Activated T-cell treated with anti-CD3 and anti-CD28 coated beads, Interleukin-2, amount 50 U/mL, for 72 hours (primary cell): ENCODE results near the gene NBEAL2. TPM values are rescaled to one million over a fixed set of nuclear protein-coding genes. Genes with fewer than 3 reads are reported as not detected.
"Not testable (repeated sequence)": the region's sequence is repeated elsewhere in the genome, so short reads cannot be mapped to it uniquely, and the experiment has no call there.

Experiments
- ATAC-seq, 2 donors: fragments of 150-1000 bp; cut with Tn5 transposase; replicated peaks in 1 of 2; 2 replicates each; pipeline ENCODE4 v1.10.0; 2021; ENCODE audit warnings: moderate library complexity in 2 of 2, mild to moderate bottlenecking in 1 of 2
- DNase-seq, 2 donors: peaks; one replicate each; pipeline ENCODE4 v3.0.0; 2021 to 2022; ENCODE audit warnings: mixed read lengths in 1 of 2
- H3K27ac Mint-ChIP-seq: one replicate; pipeline ENCODE4 v1.8.0; 2022; ENCODE audit warnings: mild to moderate bottlenecking, moderate library complexity, mixed read lengths
- H3K27me3 Mint-ChIP-seq: one replicate; pipeline ENCODE4 v1.8.0; 2022; ENCODE audit warnings: low read depth, mixed read lengths
- H3K36me3 Mint-ChIP-seq, 2 donors: one replicate each; pipeline ENCODE4 v1.8.0; 2022; ENCODE audit warnings: mixed read lengths in 2 of 2, mild to moderate bottlenecking in 1 of 2; ENCODE audit not compliant: insufficient read depth in 2 of 2
- H3K4me1 Mint-ChIP-seq: one replicate; pipeline ENCODE4 v1.8.0; 2022; ENCODE audit warnings: low read depth, mixed read lengths
- H3K4me3 Mint-ChIP-seq, 2 donors: one replicate each; pipeline ENCODE4 v1.8.0; 2022; ENCODE audit warnings: mild to moderate bottlenecking in 2 of 2, mixed read lengths in 2 of 2, moderate library complexity in 2 of 2
- H3K9me3 Mint-ChIP-seq, 2 donors: one replicate each; pipeline ENCODE4 v1.8.0; 2022; ENCODE audit warnings: mixed read lengths in 2 of 2
- total RNA-seq, 2 donors: library from RNA; stranded (reverse); gene quantifications; one replicate each; pipeline ENCODE4 v1.2.3, GENCODE V29; 2022

The NBEAL2 gene
- total RNA-seq, 2 donors from 2014 or later, result 84.0 to 87.4 TPM

DNA sequence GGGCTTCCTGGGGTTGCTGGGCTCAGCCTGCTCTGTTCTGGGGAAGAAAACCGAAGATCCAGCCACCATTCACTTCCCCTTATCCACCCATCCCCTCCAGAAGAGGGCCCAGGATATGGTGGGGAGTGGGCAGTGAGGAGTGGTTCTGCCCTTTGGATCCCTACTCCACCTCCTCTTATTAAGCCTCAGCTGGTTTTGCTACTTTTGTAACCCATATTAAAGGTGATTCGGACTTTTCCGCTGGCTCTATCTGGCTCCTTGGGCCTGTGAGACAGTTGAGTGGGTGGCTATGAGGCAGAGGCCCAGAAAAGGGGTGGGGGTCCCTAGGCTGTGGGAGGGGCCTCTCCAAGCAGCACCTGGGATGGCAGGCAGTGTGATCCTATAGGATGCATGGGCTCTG, 33.8 kb downstream of the NBEAL2 start:
- ATAC-seq, result no peak
- Mint-ChIP-seq H3K36me3 (peaks cover 2 to 3% of the 10 kb centered on the region in 2 donors), H3K4me1 (peaks cover 36% of the 10 kb centered on the region), H3K27ac (no peak overlapping the region), H3K27me3 (no peaks in the 10 kb centered on the region), H3K9me3 (no peaks in the 10 kb centered on the region), H3K4me3 (no peak overlapping the region)
- DNase-seq, result no peak

GRCh38 chr3:47014036-47014435, 34.6 kb downstream of the NBEAL2 start:
- ATAC-seq (no peak), DNase-seq (no peak)
- Mint-ChIP-seq H3K36me3 (peaks cover 4 to 8% of the 10 kb centered on the region in 2 donors), H3K4me1 (peaks cover 44% of the 10 kb centered on the region), H3K27ac (peak overlapping the region; percentile 14), H3K27me3 (no peaks in the 10 kb centered on the region), H3K4me3 (no peak overlapping the region), H3K9me3 (no peaks in the 10 kb centered on the region)

GRCh38 chr3:47015151-47015550, 35.7 kb downstream of the NBEAL2 start:
- no peaks in the 10 kb centered on the region for H3K9me3 Mint-ChIP-seq
- H3K27me3 Mint-ChIP-seq, result no peaks in the 10 kb centered on the region
- no peak overlapping the region for H3K4me3 Mint-ChIP-seq
- DNase-seq, result no peak
- H3K27ac Mint-ChIP-seq, result no peak overlapping the region
- H3K36me3 Mint-ChIP-seq, result peaks cover 4 to 8% of the 10 kb centered on the region in 2 donors
- H3K4me1 Mint-ChIP-seq, result peaks cover 55% of the 10 kb centered on the region
- ATAC-seq, result no peak

- peak overlapping the region; percentile 56 for H3K27ac Mint-ChIP-seq
- H3K4me1 Mint-ChIP-seq, result peaks cover 57% of the 10 kb centered on the region
- no peaks in the 10 kb centered on the region for H3K9me3 Mint-ChIP-seq
- no peak for ATAC-seq
- H3K27me3 Mint-ChIP-seq, result no peaks in the 10 kb centered on the region
- DNase-seq, result no peak
- H3K36me3 Mint-ChIP-seq, result peaks cover 4 to 8% of the 10 kb centered on the region in 2 donors
- H3K4me3 Mint-ChIP-seq, result peak overlapping the region; percentile 62 to 79
Measured at GRCh38 chr3:47016086-47016933, 36.8 kb downstream of the NBEAL2 start.

DNA sequence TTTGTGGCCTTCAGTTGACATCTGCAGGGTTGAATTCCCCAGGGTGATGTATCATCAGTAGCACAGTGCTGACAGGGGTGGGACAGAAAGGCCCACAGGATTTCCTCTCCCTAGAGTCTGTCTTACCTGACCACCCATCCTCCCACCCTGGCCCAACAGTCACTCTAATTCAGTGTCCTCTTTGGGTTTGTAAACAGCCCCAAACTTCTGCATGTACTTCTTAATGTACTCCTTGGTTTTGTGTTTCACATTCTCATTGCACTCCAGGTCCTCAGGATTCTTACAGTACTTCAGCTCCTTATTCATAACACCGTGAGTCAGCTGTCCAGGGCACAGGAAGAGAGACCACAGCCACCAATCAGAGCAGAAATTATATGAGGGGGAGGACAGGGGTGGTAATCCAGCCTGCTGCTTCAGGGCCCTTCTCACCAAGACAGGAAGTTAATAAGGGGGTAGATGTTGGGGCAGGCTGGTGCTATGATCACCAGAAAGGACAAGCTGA, 37.5 kb downstream of the NBEAL2 start:
- peaks cover 4 to 8% of the 10 kb centered on the region in 2 donors for H3K36me3 Mint-ChIP-seq
- H3K4me1 Mint-ChIP-seq, result peaks cover 57% of the 10 kb centered on the region
- H3K27ac Mint-ChIP-seq, result peak overlapping the region; percentile 56
- H3K4me3 Mint-ChIP-seq, result peak overlapping the region; percentile 62 to 79
- ATAC-seq (peak; percentile 73 to 78), DNase-seq (peak; percentile 59 to 62)
- H3K27me3 Mint-ChIP-seq, result no peaks in the 10 kb centered on the region
- H3K9me3 Mint-ChIP-seq, result no peaks in the 10 kb centered on the region

- peaks cover 53% of the 10 kb centered on the region for H3K4me1 Mint-ChIP-seq
- peaks cover 4 to 8% of the 10 kb centered on the region in 2 donors for H3K36me3 Mint-ChIP-seq
- ATAC-seq, result no peak
Measured at GRCh38 chr3:47017504-47018268, 38.2 kb downstream of the NBEAL2 start.

GRCh38 chr3:47018269-47018611, 38.8 kb downstream of the NBEAL2 start:
- H3K36me3 Mint-ChIP-seq, result peaks cover 4 to 8% of the 10 kb centered on the region in 2 donors
- H3K27ac Mint-ChIP-seq, result peak overlapping the region; percentile 77

More at GRCh38 chr3:47017504-47018268, 38.2 kb downstream of the NBEAL2 start:
- peak overlapping the region; percentile 62 to 79 for H3K4me3 Mint-ChIP-seq
- no peak for DNase-seq
- H3K9me3 Mint-ChIP-seq, result no peaks in the 10 kb centered on the region
- peak overlapping the region; percentile 77 for H3K27ac Mint-ChIP-seq
- H3K27me3 Mint-ChIP-seq, result no peaks in the 10 kb centered on the region

DNA sequence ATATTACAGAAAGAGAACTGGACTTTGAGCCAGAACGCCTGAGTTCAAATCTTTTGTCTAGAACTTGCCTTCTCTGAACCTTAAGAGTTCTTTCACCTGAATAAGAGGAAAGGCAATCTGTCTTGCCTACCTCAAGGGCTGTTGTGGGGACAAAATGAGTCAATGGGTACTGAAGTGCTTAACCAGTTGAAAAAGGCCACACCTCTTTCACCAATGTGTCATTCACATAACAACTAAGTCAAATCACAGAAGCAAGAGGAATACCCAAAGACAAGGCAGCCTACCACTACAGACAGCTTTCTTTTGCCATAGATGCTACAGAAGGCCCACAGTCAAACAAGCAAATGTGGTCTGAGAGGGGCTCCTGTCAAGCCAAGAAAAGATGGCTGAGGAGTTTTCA, 39.7 kb downstream of the NBEAL2 start:
- DNase-seq, result peak; percentile 75 to 76
- Mint-ChIP-seq H3K27ac (peak overlapping the region; percentile 95), H3K4me3 (peak overlapping the region; percentile 60 to 84), H3K9me3 (no peaks in the 10 kb centered on the region), H3K36me3 (peaks cover 4 to 8% of the 10 kb centered on the region in 2 donors), H3K4me1 (peaks cover 49% of the 10 kb centered on the region), H3K27me3 (no peaks in the 10 kb centered on the region)
- peak; percentile 86 to 88 for ATAC-seq

More at GRCh38 chr3:47018269-47018611, 38.8 kb downstream of the NBEAL2 start:
- Mint-ChIP-seq H3K27me3 (no peaks in the 10 kb centered on the region), H3K9me3 (no peaks in the 10 kb centered on the region), H3K4me3 (peak overlapping the region in 1 of 2 donors; percentile 84), H3K4me1 (peaks cover 49% of the 10 kb centered on the region)
- DNase-seq (no peak), ATAC-seq (no peak)

DNA sequence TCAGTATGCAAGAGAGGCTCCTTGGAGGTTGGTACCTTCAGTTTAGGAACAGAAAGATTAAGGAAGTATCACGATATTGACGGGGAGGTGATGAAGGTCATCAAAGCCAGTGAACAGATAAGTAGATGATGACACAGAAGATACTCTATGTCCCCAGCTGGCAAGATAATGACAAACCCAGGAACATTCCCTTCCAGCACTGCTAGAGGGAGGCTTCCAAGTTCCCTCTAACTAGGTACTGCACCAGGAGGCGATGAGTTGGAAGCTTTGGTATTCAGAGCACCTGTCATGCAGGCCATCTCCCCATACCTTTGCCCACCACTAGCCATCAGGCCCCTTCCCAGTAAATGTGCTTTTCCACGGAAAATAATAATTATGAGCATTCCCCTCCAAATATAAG, 40.8 kb downstream of the NBEAL2 start:
- ATAC-seq (no peak), DNase-seq (no peak)
- Mint-ChIP-seq H3K36me3 (peaks cover 4 to 8% of the 10 kb centered on the region in 2 donors), H3K9me3 (no peaks in the 10 kb centered on the region), H3K27me3 (no peaks in the 10 kb centered on the region), H3K4me1 (peaks cover 53% of the 10 kb centered on the region), H3K4me3 (no peak overlapping the region), H3K27ac (peak overlapping the region; percentile 95)

- ATAC-seq, result no peak
- no peaks in the 10 kb centered on the region for H3K9me3 Mint-ChIP-seq
Measured at GRCh38 chr3:47022641-47023071, 43.2 kb downstream of the NBEAL2 start.

DNA sequence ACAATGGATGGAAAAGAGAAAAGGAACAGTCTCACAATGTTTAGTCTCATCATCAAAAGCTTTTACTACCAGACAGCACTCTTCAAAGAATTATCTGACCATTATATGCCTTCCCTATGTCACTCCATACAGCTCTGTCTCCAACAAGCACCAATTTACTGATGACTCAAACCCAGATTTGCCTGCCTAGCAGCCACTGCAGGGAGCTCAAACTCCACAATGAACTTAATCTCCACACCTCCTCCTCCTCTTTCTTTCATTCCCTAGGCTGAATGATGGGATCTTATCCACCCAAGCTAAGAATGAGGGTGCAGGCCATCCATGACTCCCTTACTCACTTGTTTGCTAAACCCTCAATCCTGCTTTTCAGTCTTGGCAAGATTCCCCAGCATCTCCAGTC, 45.5 kb downstream of the NBEAL2 start:
- H3K9me3 Mint-ChIP-seq, result no peaks in the 10 kb centered on the region
- ATAC-seq (peak in 1 of 2 donors; percentile 53), DNase-seq (no peak)
- H3K27me3 Mint-ChIP-seq, result no peaks in the 10 kb centered on the region
- peaks cover 24% of the 10 kb centered on the region for H3K4me1 Mint-ChIP-seq
- H3K36me3 Mint-ChIP-seq, result peaks cover 3 to 12% of the 10 kb centered on the region in 2 donors
- no peak overlapping the region for H3K27ac Mint-ChIP-seq
- H3K4me3 Mint-ChIP-seq, result no peak overlapping the region

More at GRCh38 chr3:47022641-47023071, 43.2 kb downstream of the NBEAL2 start:
- H3K27ac Mint-ChIP-seq, result no peak overlapping the region
- no peak for DNase-seq
- no peaks in the 10 kb centered on the region for H3K27me3 Mint-ChIP-seq
- H3K36me3 Mint-ChIP-seq, result peaks cover 4 to 8% of the 10 kb centered on the region in 2 donors
- no peak overlapping the region for H3K4me3 Mint-ChIP-seq
- peaks cover 42% of the 10 kb centered on the region for H3K4me1 Mint-ChIP-seq

DNA sequence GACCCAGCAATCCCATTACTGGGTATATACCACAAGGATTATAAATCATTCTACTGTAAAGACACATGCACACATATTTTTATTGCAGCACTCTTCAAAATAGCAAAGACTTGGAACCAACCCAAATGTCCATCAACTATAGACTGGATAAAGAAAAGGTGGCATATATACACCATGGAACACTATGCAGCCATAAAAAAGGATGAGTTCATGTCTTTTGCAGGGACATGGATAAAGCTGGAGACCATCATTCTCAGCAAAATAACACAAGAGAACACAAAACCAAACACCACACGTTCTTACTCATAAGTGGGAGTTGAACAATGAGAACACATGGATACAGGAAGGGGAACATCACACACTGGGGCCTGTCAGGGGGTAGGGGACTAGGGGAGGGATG, 47.0 kb downstream of the NBEAL2 start:
- H3K4me3 Mint-ChIP-seq, H3K27ac Mint-ChIP-seq, DNase-seq, H3K9me3 Mint-ChIP-seq, ATAC-seq, H3K27me3 Mint-ChIP-seq: not testable (repeated sequence)
- peaks cover 3 to 18% of the 10 kb centered on the region in 2 donors for H3K36me3 Mint-ChIP-seq
- H3K4me1 Mint-ChIP-seq, result peaks cover 36% of the 10 kb centered on the region

DNA sequence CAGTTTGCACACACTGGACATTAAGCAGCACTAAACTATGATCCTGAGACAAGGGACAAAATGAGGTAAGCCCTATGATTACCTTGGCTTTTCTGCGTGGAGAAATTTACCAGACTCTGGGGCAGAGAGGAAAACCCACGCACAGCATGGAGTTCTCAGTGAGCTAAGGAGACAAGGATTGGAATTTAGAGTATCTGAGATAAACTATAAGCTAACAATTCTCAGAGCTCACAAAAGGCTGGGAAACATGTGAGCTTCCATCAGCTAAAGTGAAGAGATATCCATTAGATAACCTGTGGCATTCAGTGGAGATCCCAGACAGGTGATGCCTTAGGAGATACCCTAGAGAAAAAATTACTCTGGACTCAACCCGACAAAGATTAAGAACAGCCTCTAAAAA, 48.7 kb downstream of the NBEAL2 start:
- Mint-ChIP-seq H3K9me3 (no peaks in the 10 kb centered on the region), H3K27ac (no peak overlapping the region), H3K27me3 (no peaks in the 10 kb centered on the region), H3K36me3 (peaks cover 3 to 22% of the 10 kb centered on the region in 2 donors), H3K4me1 (peaks cover 47% of the 10 kb centered on the region), H3K4me3 (no peak overlapping the region)
- DNase-seq (no peak), ATAC-seq (no peak)
